GM21737 (cell line): ENCODE results near the gene HYAL4.
"Not testable (repeated sequence)": the region's sequence is repeated elsewhere in the genome, so short reads cannot be mapped to it uniquely, and the experiment has no call there.

ENCODE experiments used
- ATAC-seq: cut with Tn5 transposase; IDR thresholded peaks from one replicate; pipeline ENCODE4 v1.9.1; 2021; ENCODE audit warnings: mild to moderate bottlenecking, moderate library complexity; ENCODE audit not compliant: unreplicated experiment

HYAL4 gene

DNA sequence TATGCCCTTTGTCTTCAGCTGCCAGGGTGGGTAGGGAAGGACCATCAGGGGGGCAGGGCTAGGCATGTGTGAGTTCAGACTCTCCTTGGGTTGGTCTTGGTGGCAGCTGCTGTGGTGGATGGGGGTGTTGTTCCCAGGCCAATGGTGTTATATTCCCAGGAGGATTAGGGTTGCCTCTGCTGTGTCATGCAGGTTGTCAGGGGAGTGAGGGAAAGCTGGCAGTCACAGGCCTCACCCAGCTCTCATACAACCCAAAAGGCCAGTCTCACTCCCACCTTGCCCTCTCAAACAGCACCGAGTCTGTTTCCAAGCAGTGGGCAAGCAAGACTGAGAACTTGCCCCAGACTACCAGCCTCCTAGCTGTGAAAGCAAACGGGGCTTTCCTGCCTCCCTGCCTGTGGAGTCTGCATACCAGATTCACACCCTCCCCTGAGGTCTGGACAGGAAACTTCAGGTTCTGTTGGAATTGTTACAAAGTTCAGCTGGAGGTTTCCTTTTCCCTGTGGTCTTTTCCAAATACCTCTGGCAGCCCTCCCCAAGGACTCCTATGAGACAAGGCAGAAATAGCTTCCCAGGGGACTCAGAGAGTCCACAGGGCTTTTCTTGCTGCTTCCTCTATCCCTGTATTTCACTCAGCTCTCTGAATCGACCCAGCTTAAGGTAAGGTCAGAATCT, 1.4 kb downstream of the HYAL4 start:
- ATAC-seq: no peak

DNA sequence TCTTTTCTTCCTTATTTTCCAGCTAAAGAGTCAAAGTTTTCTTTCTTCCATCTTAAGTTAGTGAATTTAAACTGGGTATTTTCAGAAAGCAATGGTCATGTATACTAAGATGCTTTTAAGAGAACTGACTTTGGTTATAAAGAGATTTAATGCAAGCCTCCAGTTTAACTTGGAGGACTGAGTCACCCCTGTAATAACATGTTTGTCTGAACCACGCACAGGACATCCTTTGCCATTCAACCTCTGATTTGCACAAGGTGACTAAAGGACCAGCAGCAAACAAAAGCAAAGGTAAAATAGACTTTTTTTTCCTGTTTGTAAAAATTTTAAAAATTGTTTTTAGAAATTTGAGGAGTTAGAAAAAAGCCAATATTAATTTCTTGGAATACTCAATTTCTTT, 2.9 kb downstream of the HYAL4 start:
- no peak for ATAC-seq

DNA sequence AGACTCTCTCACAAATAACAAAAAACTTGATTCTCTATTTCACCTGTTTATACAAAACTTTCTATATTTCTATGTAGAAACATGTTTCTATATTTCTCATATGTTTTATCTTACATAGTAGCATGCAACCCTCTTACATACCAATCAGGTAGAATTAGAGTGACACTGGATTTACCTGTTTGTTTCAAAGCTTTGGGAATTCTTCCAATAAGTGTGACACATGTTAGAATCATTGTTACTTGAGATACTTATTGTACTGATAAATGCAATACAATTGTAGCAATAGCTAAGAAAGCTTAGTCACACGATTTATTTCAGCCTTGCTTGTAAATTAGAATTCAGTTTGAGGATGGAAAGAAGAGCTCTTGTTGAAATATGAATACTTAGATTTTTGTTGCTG, 4.9 kb downstream of the HYAL4 start:
- no peak for ATAC-seq

DNA sequence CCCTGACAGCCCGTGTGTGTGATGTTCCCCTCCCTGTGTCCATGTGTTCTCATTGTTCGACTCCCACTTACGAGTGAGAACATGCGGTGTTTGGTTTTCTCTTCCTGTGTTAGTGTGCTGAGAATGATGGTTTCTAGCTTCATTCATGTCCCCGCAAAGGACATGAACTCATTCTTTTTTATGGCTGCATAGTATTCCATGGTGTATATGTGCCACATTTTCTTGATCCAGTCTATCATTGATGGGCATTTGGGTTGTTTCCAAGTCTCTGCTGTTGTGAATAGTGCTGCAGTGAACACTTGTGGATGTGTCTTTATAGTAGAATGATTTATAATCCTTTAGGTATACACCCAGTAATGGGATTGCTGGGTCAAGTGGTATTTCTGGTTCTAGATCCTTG, 6.4 kb downstream of the HYAL4 start:
- not testable (repeated sequence) for ATAC-seq

DNA sequence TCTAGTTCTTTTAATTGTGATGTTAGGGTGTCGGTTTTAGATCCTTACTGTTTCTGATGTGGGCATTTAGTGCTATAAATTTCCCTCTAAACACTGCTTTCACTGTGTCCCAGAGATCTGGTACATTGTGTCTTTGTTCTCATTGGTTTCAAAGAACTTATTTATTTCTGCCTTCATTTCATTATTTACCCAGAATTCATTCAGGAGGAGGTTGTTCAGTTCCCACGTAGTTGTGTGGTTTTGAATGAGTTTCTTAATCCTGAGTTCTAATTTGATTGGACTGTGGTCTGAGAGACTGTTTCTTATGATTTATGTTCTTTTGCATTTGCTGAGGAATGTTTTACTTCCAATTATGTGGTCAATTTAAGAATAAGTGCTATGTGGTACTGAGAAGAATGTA, 9.3 kb downstream of the HYAL4 start:
- ATAC-seq: not testable (repeated sequence)

DNA sequence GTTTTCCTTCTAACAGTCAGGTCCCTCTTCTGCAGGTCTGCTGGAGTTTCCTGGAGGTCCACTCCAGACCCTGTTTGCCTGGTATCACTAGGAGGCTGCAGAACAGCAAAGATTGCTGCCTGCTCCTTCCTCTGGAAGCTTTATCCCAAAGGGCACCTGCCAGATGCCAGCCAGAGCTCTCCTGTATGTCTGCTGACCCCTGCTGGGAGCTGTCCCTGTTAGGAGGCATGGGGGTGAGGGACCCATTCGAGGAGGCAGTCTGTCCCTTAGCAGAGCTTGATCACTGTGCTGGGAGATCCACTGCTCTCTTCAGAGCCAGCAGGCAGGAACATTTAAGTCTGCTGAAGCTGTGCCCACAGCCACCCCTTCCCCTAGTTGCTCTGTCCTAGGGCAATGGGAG, 11.5 kb downstream of the HYAL4 start:
- not testable (repeated sequence) for ATAC-seq

DNA sequence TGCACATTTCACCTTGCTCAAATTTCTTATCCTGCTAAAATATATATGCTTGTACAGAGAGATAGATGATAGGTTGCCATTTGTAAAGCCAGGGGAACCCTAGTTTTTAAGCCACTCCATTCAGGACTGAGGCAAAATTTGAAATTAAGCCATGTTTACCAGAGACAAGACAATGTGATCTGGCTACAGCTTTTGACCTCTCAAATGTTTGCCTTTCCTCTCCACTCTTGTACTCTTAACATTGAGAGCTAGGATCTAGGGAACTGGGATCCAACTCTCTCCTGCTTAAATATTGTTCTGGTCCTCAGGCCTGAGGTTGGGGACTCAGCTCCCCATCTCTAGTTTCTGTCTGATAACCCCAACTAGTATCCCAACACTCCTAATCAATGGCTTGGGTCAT, 15.9 kb downstream of the HYAL4 start:
- no peak for ATAC-seq

DNA sequence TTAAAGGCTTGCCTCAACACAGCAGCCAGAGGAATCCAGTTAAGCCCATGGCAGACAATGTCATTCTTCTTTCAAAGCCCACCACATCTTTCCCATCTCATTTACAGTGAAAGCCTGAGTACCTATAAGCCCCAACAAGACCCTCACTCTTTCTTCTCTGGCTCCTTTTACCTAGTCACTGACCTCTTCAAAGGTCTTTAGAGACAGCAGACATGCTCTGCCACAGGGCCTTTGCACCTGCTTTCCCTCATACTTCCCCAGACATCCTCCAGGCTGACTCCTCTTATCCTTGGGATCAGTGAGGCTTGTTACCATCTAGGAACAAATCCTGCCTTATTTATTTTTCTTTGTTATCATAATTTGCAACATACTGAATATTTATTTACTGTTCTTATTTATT, 17.8 kb downstream of the HYAL4 start:
- no peak for ATAC-seq

DNA sequence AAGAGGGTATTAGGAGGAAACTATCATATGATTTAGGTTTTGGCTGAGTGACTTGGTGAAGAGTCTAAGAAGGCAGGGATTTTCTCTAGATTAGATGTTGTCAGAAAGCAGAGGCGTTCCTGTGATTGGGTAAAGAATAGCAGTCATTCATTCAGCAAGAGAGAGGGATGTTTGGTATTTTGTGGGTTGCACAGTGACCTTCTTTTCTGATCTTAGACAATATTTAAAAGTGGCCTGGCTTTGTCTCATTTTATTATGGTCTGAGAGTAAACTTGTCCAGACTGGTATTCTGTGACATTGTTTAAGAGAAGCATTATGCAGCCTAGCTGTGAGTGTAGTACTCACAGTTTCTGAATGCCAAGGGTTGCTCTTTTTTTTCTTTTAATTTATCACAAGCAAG, 18.5 kb downstream of the HYAL4 start:
- ATAC-seq: no peak

DNA sequence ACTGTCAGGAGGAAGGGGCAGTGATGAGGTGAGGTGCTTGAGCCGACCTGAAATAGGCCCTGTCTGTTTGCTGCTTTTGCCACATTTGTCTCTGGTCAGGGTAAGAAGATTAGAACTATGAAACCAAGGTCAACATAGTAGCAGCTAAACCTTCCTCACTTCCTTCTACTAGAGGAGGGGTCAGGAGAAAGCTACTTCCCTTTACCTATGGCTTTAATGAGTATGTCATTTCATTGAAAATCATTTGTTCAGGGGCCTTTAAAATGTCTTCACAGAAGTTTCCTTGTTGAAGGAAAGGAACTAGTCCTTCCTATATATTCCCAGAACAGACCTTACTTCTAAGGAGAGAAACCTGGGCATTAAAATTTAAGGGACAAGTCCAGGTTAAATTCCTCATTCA, 19.0 kb downstream of the HYAL4 start:
- no peak for ATAC-seq

DNA sequence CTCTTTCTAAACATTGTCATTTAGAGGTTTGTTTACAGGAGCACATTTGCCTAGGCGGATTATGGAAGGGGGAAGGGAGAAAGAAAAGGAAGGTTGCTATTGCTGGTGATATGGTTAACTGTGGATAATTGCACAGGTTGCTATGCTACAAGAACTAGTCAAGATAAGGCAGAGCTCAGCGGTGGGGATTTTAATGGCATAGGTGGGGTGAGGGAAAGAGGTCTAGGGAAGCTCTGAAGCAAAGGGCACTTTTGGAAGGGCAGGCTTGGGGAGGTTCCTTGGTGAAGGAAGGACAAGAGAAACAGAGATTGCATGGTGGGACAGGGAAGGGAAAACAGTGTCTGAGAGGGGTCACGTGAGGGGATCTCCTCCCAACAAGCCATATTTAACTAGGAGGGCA, 19.5 kb downstream of the HYAL4 start:
- ATAC-seq: no peak

DNA sequence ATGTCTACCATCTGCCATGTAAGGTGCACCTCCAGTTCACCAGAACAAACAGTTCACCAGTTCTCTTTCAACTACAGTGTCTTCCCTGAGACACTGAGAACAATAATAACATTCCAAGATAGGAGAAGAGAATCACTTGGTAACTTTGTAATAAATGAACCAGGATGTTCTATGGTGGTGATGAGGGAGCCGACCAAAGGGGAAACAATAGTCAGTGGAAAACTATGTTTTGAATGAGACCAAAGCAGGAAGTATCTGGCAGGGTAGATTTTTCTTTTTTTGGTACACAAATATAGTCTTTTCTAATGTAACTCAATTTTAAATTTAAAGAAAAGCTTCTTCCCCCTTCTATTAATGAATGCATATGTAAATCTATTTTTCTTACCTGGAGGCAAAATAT, 20.0 kb downstream of the HYAL4 start:
- no peak for ATAC-seq

DNA sequence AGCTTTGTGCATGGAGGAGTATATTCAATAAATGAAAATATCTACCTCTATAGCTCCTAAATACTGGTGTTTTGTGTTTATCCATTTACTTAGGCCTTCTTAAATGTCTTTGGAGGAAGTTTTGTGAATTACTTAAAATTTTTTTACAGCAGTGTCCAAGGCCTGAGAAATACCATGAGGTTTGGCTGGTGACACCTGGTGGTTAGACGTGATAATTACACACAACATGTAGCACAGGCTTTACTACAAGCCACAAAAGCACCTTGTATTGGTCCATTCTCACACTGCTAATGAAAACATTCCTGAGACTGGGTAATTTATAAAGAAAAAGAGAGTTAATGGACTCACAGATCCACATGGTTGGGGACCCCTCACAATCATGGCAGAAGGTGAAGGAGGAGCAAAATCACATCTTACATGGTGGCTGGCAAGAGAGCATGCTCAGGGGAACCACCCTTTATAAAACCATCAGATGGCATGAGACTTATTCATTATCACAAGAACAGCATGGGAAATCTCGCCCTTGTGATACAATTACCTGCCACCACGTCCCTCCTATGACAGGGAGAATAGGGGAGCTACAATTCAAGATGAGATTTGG, 20.6 kb downstream of the HYAL4 start:
- ATAC-seq: peak; percentile 87

DNA sequence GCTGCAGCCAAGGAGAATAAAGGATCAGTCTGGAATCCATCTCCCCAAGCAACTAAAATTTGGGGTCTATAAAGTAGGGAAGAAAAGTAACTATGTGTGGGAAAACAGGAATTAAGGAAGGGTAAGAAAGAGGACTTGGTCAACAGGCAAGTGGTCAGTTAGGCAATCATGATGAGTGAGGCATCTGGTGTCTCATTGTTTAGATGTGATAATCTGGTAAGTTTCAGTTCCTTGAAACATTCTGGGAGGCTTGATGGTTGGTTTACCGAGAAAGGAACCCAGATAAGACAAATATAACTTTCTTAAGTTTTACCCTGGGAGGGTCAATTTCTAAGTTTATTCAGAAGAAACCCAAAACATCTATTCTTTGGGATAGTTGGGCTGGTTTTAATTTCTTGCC, 22.3 kb downstream of the HYAL4 start:
- ATAC-seq: no peak

DNA sequence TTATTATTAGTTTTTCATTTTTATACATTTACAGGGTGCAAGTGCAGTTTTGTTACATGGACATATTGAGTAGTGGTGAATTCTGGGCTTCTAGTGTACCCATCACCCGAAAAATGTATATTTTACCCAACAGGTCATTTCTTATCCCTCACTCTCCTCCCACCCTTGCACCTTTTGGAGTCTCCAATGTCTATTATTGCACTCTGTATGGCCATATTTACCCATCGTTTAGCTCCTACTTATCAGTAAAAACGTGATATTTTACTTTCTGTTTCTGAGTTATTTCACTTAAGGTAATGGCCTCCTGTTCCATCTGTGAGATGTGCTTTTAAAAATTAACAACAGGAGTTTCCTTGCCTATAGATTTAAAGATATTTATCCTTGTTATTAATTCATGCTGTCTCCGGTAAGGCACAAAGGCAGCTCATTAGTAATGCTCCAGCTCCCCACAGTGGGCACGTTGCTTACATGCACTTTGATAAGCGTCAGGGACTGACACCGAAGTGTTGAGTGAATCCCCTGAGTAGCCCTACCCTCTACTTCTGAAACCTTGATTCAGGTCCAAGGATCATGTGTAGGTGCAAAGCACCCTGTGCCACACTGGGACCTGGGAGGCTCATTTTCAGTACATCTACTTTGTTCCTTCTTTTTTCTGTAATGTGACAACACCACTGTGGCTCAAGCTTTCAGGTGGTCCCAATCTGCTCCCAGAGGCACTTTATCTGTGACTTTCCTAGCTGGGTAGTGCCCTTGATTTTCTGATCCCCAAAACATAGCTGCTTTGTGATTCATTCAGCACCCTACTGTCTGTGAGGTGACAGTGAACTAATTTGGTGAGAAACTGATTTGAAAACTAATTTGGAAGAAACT, 27.3 kb downstream of the HYAL4 start:
- peak; percentile 90 for ATAC-seq

DNA sequence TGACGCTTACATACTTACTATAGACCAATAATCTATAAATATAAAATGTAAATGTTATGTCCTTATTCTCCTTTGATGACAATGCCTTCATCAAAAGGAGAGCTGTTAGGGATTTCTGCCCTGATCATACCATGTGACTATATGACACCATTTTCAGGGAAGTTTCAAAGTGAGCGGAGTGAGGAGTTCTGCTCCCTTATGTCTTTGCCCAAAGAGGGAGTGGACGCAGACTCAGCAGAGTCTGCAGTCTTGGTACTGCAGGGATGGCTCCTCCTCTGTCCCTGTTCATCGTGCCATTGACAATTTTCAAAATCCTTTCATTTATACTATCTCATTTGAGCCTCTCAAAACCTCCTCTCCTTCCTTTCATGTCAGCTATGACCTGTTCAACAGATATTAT, 27.9 kb downstream of the HYAL4 start:
- ATAC-seq: no peak

DNA sequence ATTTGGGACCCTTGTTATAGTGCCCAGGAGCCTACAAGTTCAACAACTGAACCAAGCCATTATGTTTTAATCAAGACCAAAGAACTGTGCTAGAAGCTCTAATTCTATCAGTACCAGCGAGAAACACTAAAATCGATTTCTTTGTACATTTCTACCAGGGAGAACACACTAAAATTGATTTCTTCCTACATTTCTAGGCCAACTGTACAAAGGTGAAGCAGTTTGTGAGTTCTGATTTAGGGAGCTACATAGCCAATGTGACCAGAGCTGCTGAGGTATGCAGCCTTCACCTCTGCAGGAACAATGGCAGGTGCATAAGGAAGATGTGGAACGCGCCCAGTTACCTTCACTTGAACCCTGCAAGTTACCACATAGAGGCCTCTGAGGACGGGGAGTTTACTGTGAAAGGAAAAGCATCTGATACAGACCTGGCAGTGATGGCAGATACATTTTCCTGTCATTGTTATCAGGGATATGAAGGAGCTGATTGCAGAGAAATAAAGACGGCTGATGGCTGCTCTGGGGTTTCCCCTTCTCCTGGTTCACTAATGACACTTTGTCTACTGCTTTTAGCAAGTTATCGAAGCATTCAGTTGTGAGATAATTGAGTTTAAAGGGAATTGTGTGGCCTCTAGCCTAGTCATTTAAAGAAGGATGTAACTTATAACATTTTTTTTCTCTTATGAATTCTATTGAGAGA, 31.7 kb downstream of the HYAL4 start:
- ATAC-seq: no peak

DNA sequence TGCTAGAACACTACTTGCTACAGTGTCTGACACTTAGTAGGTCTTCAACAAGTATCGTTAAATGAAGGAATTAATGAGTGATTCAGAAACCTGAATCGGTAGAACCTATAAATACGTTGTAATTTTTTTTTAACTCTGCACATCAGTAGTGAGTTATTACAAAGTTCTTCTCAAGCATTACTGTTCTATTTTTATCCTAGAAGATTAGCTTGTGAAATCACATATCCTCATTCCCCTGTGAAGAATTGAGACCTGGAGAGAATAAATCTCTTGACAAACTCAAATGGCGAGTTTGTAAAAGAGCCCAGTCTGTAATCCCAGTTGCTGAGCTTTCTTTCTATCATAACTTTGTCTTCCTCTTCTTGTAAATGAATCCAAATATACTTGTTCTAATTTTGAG, 34.7 kb downstream of the HYAL4 start:
- no peak for ATAC-seq

DNA sequence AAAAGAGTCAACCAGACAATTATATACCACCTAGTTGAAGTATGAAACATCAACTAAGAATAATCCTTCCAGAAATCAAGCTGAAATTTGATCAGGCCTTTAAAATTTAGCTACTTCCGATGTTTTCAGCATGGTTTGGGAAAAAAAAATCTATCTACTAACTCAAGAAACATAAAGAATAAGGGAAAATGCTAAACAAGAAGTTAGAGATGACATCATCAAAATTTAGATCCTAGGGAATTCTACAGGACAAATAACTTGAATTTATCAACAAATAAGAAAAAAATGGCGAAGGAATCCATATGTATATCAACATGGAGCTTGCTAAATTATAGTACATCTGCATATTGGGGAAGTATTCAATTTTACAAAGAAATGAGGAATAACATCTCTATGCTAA, 36.3 kb downstream of the HYAL4 start:
- no peak for ATAC-seq

DNA sequence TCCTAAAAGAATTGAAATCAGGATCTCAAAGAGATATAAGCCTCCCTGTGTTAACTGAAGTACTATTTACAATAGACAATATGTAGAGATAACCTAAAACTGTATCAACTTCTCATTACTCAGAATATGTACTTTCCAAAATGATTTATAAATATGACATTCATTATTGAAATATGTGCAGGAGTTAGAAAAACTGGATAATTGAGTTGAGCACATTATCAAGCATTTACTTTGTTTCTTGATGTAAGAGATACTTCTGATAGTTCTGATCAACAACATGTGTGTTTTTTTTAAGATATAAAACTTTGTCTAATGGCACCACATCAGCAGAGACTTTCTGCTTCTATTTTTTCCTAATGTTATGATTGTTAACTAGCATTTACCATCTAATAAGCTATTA, 38.2 kb downstream of the HYAL4 start:
- no peak for ATAC-seq

DNA sequence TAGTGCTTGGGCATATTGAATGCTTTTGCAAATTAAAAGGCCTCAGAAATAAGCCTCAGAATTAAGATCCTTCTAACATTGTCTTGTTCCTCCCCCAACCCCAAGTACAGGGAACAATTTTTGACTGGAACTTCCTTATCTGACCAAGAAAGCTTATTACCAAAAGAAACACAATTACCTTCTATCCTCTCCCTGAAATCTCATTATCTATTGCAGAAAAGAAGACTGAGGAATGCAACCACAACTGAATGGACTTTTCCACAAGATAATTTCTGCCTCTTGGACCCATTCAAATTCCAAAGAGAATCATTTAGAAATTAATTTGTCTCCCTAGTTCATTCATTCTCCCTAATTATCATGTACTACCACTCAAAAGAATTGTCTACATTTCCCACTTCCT, 43.2 kb downstream of the HYAL4 start:
- no peak for ATAC-seq

DNA sequence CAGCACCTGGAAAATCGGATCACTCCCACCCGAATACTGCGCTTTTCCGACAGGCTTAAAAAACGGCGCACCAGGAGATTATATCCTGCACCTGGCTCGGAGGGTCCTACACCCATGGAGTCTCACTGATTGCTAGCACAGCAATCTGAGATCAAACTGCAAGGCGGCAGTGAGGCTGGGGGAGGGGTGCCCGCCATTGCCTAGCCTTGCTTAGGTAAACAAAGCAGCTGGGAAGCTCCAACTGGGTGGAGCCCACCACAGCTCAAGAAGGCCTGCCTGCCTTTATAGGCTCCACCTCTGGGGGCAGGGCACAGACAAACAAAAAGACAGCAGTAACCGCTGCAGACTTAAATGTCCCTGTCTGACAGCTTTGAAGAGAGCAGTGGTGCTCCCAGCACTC, 49.8 kb downstream of the HYAL4 start:
- not testable (repeated sequence) for ATAC-seq
